ENCODE results near the gene SLC2A13.

Gene SLC2A13

DNA sequence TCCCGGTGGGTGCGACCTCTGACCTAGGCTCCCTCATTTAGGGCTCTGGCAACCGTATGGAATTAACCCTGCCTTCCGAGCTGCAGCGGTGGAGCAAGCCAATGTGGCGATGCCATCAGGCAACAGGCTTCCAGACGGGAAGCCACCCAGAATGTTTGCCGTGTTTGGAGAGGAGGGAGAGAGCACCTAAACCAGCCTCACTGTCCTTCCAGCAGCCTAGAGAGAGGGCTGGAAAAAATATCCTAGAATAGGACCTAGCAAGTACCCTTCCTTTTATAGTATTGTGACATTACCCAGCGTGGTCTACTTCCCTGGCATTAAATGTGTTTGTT, 287 bp upstream of the SLC2A13 start:
- Histone ChIP-seq H3F3A (ENCODE audit: insufficient read depth) (peaks cover 10% of the 10 kb centered on the region), H3K4me2 (ENCODE audit: low read depth, low read length, poor library complexity, severe bottlenecking) (peak overlapping the region; percentile 88), H3K9me2 (replicated peaks; ENCODE audit: insufficient read depth, low read length) (no peaks in the 10 kb centered on the region), H2AFZ (ENCODE audit: low read depth, low read length, severe bottlenecking) (peak overlapping the region; percentile 96), H3K79me2 (ENCODE audit: insufficient read depth, low read length) (no peaks in the 10 kb centered on the region), H4K20me1 (ENCODE audit: low read depth, low read length) (no peaks in the 10 kb centered on the region), H3K9ac (ENCODE audit: low read length) (peak overlapping the region; percentile 91), H3K36me3 (ENCODE audit: low read length) (no peaks in the 10 kb centered on the region), H3K27me3 (ENCODE audit: low read length) (no peaks in the 10 kb centered on the region), H3K4me3 (ENCODE audit: insufficient read depth, low read length, poor library complexity, severe bottlenecking) (peak overlapping the region; percentile 91), H3K9me3 (ENCODE audit: insufficient read depth, low read length) (no peaks in the 10 kb centered on the region), H3K27ac (ENCODE audit: low read depth, low read length) (no peak overlapping the region)
- TF ChIP-seq, protein P1, sequence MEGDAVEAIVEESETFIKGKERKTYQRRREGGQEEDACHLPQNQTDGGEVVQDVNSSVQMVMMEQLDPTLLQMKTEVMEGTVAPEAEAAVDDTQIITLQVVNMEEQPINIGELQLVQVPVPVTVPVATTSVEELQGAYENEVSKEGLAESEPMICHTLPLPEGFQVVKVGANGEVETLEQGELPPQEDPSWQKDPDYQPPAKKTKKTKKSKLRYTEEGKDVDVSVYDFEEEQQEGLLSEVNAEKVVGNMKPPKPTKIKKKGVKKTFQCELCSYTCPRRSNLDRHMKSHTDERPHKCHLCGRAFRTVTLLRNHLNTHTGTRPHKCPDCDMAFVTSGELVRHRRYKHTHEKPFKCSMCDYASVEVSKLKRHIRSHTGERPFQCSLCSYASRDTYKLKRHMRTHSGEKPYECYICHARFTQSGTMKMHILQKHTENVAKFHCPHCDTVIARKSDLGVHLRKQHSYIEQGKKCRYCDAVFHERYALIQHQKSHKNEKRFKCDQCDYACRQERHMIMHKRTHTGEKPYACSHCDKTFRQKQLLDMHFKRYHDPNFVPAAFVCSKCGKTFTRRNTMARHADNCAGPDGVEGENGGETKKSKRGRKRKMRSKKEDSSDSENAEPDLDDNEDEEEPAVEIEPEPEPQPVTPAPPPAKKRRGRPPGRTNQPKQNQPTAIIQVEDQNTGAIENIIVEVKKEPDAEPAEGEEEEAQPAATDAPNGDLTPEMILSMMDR (IDR thresholded peaks at IDR 0.05; ENCODE audit: insufficient read depth, low read length, poor library complexity, severe bottlenecking) = no peak
- no peak for TF ChIP-seq EZH2phosphoT487 (conservative IDR thresholded peaks at IDR 0.05; ENCODE audit: low read length)

DNA sequence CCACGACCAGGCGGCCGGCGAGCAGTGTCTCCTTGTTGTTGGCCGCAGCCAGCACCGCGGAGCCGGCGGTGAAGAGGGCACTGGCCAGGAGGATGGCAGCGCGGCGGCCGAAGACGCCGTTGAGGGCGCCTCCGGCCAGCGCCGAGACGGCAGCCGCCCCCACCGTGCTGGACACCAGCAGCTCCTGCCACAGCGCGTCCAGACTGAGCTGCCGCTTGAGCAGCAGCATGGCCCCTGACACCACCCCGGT, 691 bp downstream of the SLC2A13 start:
- H3K79me2 ChIP-seq (ENCODE audit: insufficient read depth, low read length) = no peaks in the 10 kb centered on the region
- H3K9me2 ChIP-seq (replicated peaks; ENCODE audit: insufficient read depth, low read length) = no peaks in the 10 kb centered on the region
- H3K9ac ChIP-seq (ENCODE audit: low read length) = peak overlapping the region; percentile 91
- H3K4me2 ChIP-seq (ENCODE audit: low read depth, low read length, poor library complexity, severe bottlenecking) = peak overlapping the region; percentile 88
- no peak overlapping the region for H3K27ac ChIP-seq (ENCODE audit: low read depth, low read length)
- H3F3A ChIP-seq (ENCODE audit: insufficient read depth) = peaks cover 10% of the 10 kb centered on the region
- H3K9me3 ChIP-seq (ENCODE audit: insufficient read depth, low read length) = no peaks in the 10 kb centered on the region
- H3K4me3 ChIP-seq (ENCODE audit: insufficient read depth, low read length, poor library complexity, severe bottlenecking) = peak overlapping the region; percentile 91
- no peaks in the 10 kb centered on the region for H3K27me3 ChIP-seq (ENCODE audit: low read length)
- TF ChIP-seq, protein P1 (IDR thresholded peaks at IDR 0.05; ENCODE audit: insufficient read depth, low read length, poor library complexity, severe bottlenecking) = no peak
- TF ChIP-seq EZH2phosphoT487 (conservative IDR thresholded peaks at IDR 0.05; ENCODE audit: low read length) = no peak
- peak overlapping the region; percentile 96 for H2AFZ ChIP-seq (ENCODE audit: low read depth, low read length, severe bottlenecking)
- no peaks in the 10 kb centered on the region for H3K36me3 ChIP-seq (ENCODE audit: low read length)
- H4K20me1 ChIP-seq (ENCODE audit: low read depth, low read length) = no peaks in the 10 kb centered on the region

GRCh38 chr12:40104461-40105264, 1.2 kb downstream of the SLC2A13 start:
- Histone ChIP-seq H3K79me2 (ENCODE audit: insufficient read depth, low read length) (no peaks in the 10 kb centered on the region), H3F3A (ENCODE audit: insufficient read depth) (peaks cover 10% of the 10 kb centered on the region), H3K9me2 (replicated peaks; ENCODE audit: insufficient read depth, low read length) (no peaks in the 10 kb centered on the region), H3K36me3 (ENCODE audit: low read length) (no peaks in the 10 kb centered on the region), H3K27ac (ENCODE audit: low read depth, low read length) (no peak overlapping the region), H2AFZ (ENCODE audit: low read depth, low read length, severe bottlenecking) (peak overlapping the region; percentile 96), H3K9ac (ENCODE audit: low read length) (peak overlapping the region; percentile 91), H4K20me1 (ENCODE audit: low read depth, low read length) (no peaks in the 10 kb centered on the region), H3K9me3 (ENCODE audit: insufficient read depth, low read length) (no peaks in the 10 kb centered on the region), H3K4me2 (ENCODE audit: low read depth, low read length, poor library complexity, severe bottlenecking) (peak overlapping the region; percentile 88), H3K4me3 (ENCODE audit: insufficient read depth, low read length, poor library complexity, severe bottlenecking) (peak overlapping the region; percentile 91), H3K27me3 (ENCODE audit: low read length) (no peaks in the 10 kb centered on the region)
- no peak for TF ChIP-seq EZH2phosphoT487 (conservative IDR thresholded peaks at IDR 0.05; ENCODE audit: low read length)
- TF ChIP-seq, protein P1 (IDR thresholded peaks at IDR 0.05; ENCODE audit: insufficient read depth, low read length, poor library complexity, severe bottlenecking) = no peak
